Ecto neural progenitor cell (in vitro differentiated cells): ENCODE data around the gene AHRR.

Source experiments
- DNase-seq: peaks from one replicate; pipeline ENCODE4 v3.0.0-alpha.2; 2018; ENCODE audit warnings: low spot score

Gene AHRR

DNA sequence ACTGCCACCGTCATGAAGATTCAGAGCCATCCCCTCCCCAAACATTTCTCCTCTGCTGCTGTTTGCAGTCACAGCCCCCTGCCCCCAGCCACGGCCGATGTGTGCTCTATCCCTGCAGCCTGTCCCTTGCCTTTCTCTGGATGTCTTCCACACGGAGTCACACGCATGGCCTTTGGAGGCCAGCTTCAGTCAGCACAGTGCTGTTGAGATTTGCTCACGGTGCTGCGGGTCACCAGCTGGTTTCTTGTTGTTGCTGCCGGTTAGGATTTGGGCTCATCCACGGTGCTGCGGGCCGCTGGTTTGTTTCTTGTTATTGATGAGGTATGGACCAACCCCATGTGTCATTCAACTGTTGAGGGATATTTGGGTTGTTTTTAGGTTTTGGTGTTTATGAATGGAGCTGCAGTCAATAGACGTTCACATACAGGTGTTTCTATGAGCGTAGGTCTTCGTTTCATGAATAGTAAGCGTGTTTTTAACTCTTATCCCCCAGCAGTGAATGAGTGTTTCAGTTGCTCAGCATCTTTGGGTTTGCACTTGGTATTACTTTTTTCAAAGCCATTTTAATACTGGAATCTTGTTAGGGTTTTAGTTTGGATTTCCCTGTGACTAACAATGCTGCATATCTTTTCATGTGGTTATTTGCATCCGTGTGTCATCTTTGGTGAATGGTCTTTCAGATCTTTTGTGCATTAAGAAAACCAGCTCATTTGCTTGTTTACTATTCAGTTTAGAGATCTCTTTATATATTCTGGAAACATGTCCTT lies 57.6 kb downstream of the AHRR start:
- peak; percentile 29 for DNase-seq

DNA sequence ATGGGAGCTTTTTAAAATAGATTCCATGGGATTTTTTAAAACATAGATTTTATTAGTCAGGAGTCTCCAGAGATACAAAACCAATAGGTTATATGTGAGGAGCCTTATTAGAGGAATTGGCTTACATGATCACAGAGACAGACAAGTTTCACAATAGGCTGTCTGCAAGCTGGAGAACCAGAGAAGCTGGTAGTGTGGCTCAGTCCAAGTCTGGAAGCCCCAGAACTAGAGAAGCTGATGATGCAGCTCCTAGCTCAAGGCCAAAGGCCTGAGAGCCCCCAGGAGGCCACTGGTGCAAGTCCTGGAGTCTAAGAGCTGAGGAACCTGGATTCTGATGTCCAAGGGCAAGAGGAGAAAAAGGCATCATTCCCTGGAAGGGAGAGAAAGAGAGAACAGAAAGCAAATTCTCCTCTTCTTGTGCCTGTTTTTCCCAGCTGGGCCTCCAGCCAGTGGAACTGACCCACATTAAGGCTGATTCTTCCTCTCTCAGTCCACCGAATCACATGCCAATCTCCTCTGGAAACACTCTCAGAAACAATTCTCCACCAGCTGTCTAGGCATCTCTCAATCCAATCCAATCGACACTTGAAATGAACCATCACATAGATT lies 59.3 kb downstream of the AHRR start:
- peak; percentile 16 for DNase-seq

DNA sequence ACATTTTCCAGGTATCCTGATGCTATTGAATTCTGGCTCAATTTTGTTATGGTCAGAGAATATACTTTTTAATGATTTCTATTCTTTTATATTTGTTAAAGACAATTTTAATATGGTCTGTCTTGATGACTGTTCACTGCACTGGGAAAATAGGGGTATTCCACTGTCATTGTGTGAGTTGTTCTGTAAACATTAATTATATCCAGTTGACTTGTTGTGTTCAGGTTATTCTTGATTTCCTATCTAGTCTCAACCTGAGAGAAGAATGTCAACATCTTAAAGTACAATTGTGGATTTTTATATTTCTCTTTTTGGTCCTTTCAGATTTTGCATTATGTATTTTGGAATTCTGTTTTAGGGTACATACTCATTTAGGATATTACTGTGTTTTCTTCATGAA lies 61.6 kb downstream of the AHRR start:
- no peak for DNase-seq

DNA sequence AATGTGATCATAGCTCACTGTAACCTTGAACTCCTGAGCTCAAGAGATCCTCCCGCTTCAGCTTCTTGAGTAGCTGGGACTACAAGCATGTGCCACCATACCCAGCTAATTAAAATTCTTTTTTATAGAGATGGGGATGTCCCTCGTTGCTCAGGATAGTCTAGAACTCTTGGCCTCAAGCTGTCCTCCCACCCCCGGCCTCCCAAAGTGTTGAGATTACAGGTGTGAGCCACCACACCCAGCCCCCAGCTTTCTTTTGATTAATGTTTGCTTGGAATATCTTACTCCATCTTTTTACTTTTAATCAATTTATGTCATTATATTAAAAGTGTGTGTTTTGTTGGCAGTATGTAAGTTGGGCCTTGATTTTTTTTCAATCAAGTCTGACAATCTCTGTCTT lies 62.1 kb downstream of the AHRR start:
- DNase-seq, result no peak

DNA sequence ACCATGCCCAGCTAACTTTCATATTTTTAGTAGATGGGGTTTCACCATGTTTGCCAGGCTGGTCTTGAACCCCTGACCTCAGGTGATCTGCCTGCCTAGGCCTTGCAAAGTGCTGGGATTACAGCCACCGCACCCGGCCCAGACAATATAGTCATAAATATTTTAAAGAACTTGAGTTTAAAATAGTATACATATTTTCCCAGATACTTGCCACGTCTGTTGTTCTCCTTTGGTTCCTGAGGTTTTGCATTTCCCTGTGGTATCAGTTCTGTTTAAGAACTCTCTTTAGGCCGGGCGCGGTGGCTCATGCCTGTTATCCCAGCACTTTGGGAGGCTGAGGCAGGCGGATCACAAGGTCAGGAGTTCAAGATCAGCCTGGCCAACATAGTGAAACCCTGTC lies 63.1 kb downstream of the AHRR start:
- DNase-seq, result peak; percentile 7

DNA sequence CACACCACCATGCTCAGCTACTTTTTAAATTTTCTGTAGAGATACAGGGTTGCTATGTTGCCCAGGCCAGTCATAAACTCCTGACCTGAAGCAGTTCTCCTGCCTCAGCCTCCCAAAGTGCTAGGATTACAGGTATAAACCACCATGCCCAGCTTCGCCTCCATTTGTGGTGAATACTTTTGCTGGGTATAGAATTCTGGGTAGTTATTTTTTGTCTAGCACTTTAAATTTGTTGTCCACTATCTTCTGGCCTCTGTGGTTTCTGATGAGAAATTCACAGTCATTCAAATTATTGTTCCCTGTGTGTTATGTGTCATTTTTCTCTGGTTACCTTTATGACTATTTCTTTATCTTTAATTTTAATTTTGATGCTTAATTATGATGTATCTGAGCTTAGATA lies 63.8 kb downstream of the AHRR start:
- peak; percentile 11 for DNase-seq

DNA sequence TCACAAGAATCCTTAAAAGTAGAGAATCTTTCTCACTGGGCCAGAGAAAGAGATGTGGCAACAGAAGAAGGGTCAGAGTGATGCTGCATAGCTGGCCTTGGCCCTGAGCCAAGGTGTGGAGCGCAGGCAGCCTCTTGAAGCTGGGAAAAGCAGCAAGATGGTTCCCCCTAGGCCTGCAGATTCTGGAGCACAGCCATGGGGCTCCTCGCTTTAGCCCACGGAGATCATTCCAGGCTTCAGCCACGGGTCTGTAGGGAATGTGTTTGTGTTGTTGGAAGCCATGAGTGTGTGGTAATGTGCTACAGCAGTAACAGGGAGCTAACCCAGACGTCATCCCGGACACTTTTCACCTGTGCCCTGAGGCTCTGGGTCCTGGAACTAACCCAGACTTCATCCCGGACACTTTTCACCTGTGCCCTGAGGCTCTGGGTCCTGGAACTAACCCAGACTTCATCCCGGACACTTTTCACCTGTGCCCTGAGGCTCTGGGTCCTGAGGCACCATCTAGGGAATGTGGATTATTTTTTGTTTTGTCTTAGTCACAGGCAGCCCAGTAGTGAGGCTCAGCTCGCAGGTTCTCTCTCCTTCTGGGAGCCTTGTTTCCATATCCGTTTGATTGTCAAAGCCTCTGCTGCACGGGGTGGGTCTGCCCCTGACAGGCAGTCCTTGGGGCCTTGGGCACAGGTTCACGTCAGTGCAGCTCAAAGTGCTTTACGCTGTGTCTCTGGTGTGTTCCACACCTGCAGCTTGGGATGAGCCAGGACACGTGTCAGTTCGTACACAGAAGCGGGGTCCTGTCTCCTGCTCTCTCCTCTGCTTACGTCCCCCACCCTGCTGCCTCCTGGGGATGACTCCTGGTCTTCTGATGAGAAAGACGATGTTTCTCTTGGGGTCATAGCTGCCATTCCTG lies 65.2 kb downstream of the AHRR start:
- peak; percentile 40 for DNase-seq

DNA sequence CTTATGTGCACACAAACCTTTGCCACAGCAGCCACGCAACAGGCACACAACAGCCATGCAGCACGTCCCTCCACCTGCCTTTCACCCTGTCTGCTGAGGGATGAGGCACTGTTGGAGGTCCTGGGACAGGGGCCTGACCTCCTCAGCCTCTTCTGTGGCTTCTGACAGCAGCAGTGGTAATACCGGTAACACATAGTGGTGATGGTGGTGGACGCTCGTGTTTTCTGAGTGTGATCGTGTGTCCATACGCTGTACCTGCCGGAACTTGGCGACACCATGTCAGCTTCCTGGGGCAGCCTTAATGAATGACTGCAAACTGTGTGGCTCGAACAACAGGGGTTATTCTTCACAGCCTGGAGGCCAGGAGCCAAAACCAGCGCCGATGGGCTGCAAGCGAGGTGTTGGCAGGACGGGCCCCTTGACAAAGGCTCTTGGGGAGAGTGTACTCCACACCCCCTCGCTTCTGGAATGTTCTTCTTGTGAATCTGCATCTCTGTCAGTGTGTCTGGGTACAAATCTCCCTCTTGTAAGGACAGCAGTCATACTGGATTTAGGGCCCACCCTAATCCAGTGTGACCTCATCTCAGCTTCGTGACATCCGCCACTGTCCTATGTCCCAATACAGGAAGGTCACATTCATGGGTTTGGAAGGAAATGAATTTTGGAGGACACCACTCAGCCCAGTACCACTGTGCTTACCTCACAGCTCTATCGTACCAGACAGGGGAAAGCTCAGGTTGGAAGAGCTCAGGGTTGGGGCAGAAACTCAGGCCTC lies 66.2 kb downstream of the AHRR start:
- no peak for DNase-seq

DNA sequence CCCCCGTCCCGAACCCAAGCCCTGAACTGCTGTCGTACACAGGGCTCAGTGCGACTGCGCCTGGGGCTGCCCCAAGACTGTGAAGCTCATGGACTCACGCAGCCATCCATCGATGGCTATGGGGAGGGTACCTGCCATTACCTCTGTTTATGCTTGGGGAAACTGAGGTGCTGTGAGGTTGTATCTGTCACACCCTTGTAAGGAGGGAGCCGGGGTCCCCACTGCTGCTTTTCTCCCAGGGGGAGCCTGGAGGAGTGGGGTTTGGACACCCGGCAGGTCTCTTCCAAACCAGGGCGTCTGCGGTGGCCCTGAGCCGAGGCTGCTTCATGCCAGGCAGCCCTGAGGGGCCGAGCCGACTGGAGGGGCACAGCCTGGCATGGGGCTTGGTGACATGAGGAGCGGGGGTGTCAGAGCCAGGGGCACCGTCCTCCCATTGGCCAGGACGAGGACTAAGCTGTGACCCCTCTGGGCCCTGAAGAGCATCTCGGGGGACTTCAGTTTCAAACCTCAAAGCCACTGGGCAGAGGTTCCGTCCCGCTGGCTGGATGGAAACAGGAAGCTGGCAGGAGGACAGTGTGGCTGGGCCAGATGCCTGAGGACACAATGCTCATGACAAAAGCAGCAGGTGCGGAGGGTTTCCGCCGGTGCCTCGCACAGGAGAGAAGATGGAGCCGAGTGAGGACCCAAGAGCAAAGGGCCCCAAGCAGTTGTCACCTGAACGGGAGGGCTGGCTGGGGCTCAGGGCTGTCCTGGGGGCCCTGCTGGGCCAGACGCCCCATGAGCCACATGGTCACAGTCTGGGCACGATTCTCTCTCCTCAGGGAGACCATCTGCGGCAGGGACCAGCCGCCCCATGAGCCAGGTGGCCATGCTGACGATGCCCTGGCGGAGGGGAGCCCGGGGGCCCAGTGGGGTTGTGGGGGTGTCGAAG lies 67.0 kb downstream of the AHRR start:
- DNase-seq, result peak; percentile 37

DNA sequence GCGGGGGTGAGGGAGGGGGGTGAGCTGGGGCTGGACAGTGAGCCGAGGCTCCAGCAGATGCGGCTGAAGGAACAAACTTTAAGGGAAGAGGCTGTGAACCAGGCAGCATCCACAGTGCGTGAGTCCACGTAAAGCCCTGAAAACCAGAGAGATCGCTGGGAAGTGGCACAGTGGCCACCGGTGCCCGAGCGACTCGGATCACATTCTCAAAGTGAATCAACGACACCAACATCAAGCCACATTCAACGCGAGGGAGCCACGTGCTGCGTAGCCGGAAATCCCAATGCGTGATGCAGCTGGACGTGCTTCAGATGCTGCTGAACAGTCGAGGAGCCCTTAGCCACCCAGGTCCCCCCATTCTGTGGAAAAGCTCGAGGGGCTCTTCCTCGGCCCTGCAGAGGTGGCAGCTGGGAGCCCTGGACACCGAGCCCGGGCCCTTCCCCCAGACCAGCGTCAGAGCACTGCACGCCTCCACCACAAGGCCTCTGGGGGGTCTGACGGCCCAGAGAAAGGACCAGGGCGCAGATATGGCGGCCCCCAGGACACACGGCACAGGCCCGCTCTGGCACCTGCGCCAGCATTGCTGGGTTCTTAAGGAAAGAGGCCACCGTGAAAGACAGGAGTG lies 67.8 kb downstream of the AHRR start:
- no peak for DNase-seq

DNA sequence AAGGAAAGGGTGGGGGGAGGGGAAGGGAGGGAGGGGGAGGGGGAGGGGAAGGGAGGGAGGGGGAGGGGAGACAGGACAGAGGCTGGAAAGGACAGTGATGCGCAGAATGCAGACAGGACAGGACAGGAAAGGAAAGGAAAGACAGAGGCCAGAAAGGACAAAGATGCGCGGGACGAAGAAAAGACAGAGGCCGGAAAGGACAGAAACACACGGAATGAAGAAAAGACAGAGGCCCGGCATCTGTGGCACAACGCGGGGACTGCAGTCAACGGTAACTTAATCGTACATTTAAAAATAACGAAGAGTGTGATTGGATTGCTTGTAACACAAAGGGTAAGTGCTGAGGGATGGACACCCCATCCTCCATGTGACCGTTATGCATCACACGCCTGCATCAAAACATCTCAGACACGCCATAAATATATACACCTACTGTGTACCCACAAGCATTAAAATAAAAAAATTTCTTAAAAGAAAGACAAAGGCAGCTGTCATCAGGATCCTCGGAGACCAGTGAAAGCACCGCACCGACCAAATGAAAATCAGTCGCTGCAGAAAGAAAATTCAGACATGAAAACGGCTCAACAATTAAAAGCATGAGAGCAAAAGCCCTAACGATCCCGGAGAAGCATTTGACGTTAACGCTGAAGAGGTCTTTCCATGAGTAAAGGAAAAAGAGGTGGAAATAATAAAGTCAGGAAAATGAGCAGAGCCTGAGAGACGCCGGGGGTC lies 68.5 kb downstream of the AHRR start:
- no peak for DNase-seq

DNA sequence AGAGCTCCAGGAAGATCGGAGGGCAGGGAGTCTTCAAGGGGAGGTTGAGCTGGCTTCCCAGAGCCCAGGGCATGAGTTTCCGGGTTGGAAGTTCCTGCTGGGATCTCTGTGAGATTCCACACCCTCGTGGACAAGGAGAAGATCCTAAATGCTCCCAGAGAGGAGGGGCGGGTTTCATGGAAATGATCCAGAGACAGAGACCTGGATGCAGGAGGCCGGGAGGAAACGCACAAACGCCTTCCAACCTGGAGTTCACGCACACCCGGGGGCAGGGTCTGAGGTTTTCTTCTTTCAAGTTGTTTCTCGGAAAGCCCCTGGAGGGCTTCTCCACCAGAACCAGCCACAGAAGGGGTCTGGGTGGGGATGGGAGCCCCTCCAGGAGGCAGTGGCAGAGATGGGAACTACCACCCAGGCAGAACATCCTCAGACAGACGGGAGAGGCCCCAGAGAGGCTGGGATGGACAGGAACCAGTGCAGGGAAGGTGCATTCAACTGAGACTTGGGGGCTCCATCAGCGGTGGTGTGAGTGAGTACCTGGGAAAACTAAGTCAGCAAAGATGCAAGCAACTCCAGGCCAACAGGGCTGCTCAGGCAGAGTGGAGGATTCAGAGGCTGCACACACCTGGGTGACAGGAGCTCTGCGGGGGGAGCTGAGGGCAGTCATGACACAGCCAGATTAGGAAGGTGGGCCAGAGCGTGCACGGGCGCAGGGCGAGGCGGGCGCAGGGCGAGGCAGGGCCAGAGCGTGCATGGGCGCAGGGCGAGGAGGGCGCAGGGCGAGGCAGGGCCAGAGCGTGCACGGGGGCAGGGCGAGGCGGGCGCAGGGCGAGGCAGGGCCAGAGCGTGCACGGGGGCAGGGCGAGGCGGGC lies 69.3 kb downstream of the AHRR start:
- peak; percentile 47 for DNase-seq

DNA sequence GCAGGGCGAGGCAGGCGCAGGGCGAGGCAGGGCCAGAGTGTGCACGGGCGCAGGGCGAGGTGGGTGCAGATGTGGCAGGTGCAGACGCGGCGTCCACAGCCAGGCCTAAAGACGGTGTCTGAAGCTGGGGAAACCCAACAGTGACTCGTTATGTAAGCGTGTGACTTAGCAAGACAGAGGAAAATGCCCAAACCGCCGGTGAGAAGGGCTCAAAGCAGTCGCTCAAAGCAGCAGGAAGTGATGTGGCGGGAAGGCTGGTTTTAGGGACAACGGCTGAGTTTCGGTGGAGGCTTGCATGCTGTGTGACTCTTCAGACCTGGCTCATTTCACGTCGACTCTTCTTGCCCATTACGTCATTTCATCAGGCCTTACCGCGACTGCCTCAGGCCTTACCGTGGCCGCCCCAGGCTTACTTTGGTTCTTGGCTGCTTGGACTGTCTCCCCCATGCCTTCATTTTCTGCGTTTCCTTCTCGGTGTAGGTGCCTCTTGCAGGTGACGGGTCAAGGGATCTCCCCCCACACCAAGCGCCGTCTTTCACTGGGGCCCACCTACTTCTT lies 71.0 kb downstream of the AHRR start:
- peak; percentile 43 for DNase-seq

DNA sequence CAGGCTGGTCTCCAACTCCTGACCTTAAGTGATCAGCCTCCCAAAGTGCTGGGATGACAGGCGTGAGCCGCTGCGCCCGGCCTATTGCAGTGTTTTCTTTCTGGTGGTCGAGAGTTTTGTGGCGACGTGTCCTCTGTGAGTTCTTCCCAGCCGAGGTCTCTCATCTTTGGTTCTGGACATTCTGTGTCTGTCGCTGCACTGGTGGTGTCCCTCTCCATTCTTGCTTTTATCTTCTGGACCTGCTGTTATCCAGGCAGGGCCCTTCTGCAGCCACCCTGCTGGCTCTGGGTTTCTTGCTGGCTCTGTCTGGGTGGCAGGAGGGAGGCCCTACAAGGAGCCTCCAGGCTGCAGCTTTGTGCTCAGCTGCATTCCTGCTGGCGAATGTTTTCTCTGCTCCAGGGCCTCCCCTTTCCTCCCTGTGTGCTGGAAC lies 72.3 kb downstream of the AHRR start:
- peak; percentile 50 for DNase-seq

DNA sequence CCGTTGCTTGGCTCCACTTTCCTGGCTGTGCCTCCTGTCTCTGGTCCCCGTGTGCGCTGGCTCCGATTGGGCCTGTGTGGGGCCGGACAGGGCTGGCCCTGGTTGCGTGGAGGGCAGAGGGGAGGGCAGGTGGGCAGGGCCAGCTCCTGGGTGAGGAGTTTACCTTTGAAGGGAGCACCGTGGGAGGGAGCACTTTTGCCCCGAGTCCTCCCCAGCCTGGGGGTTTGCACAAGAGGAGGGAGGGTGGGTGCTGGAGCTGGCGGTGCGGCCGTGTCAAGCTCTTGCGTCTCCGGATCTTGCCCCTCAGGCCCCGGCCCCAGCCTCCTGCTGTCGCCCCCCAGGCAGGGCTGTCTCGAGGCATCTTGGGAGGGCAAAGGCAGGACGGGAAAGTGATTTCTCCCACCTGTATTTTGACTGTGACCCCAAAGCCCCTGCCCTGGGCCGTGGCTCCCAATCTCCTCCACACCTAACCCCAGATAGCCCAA lies 73.2 kb downstream of the AHRR start:
- DNase-seq, result peak; percentile 48

DNA sequence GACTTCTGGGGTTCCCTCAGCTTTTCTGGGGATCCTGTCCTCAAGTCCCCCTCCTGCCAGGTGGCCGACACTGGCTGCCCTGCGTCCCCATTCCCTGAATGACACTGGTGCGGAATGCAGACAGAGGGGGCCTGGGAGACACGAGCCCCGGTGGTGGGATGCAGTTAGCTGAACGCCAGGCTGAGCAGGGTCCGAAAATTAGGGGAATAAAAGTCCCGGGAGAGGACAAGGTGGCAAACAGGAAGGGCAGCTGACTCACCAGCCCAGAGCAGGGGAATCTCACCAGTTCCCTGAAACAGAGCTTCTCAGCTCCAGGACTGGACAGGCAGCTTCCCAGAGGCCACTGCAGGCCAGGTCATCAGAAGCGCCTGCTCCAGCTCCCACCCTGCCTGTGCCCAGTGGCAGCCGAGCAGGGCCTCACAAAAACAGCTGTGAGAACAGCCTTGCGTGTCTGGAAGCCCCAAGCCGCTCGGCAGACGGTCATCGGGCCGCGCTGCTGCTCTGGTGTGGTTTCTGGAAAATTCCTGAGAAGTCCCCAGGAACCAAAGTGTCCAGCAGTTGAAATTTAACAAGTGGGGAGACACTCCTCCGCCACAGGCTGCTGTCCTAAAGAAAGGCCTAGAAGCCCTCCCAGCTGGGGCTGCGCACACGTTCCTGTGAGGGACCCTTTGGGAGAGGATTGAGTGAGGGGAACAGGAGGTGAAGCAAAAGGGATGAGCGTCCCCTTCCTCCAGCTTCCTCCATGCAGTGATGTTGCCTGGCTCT lies 73.8 kb downstream of the AHRR start:
- DNase-seq, result peak; percentile 44

DNA sequence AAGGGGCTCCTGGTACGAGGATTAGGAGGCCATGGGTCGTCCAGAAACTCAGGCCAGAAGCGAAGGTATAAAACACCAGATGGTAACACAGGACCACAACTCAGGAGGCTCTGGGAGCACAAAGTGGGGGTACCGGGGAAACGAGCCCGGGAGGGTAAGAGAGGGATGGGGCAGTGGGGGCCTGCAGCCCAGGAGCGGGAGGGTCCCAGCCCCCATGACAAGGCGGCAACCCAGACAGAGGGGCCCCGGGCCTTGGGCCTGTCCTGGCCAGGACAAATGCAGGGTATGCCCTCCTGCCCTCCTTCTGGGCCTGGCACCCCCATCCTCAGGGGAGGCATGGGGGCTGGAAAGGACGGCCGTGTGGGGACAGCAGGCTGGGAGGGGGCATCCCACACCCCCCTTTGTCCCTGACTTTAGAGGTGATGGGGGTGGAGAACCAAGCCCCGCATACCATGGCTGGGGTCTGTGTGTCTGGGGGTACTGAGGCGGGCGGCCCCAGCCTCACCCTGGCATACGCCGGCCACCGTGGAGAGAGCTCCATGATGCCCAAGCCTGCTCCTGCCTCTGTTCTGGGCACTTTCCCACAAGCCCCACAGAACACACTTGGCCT lies 74.5 kb downstream of the AHRR start:
- DNase-seq, result peak; percentile 45
